A673 (cell line): ENCODE data around the gene ACSBG1. TPM values are rescaled to one million over a fixed set of nuclear protein-coding genes. Genes with fewer than 3 reads are reported as not detected.

Source experiments
- BruUV-seq: library from RNA; stranded (reverse); fragments of 400-500 nt; replicated peaks from 2 replicates; lab custom pipeline; 2021; lab: Mats Ljungman, UMichigan
- CTCF ChIA-PET: fragments of 300-600 bp; sonication (Branson Sonifier 250); formaldehyde crosslinking; loops from one replicate; lab custom pipeline; 2022; ENCODE audit warnings: antibody characterized with exemption; lab: Charles Lee
- POLR2A ChIA-PET: fragments of 300-600 bp; sonication (Branson Sonifier 250); formaldehyde crosslinking; loops from one replicate; lab custom pipeline; 2022; ENCODE audit warnings: antibody characterized with exemption; ENCODE audit not compliant: low non-redundant PET; lab: Charles Lee
- DNase-seq: peaks from one replicate; pipeline ENCODE4 v3.0.0-alpha.2; 2015; ENCODE audit warnings: low spot score
- H3K27ac ChIP-seq: fragments of 200-600 bp; sonication (generic); 2 replicates; pipeline ENCODE4 v1.5.1; 2016; ENCODE audit warnings: mixed run types, low read depth, mild to moderate bottlenecking, mixed read lengths, antibody characterized with exemption, low read length; ENCODE audit not compliant: poor library complexity, severe bottlenecking
- H3K27me3 ChIP-seq: fragments of 200-600 bp; sonication (generic); replicated peaks from 2 replicates; pipeline ENCODE4 v1.6.1; 2017; ENCODE audit warnings: mixed run types, low read depth, mild to moderate bottlenecking, mixed read lengths, antibody characterized with exemption, low read length; ENCODE audit not compliant: insufficient read depth, poor library complexity
- H3K36me3 ChIP-seq: fragments of 200-600 bp; sonication (generic); 2 replicates; pipeline ENCODE4 v1.6.1; 2016; ENCODE audit warnings: mixed run types, mild to moderate bottlenecking, mixed read lengths, antibody characterized with exemption, low read length; ENCODE audit not compliant: insufficient read depth, poor library complexity, severe bottlenecking
- H3K4me1 ChIP-seq: fragments of 200-600 bp; sonication (generic); 2 replicates; pipeline ENCODE4 v1.6.1; 2017; ENCODE audit warnings: mixed run types, mild to moderate bottlenecking, mixed read lengths, antibody characterized with exemption, low read length; ENCODE audit not compliant: insufficient read depth, poor library complexity, severe bottlenecking
- H3K4me3 ChIP-seq: fragments of 200-600 bp; sonication (generic); 2 replicates; pipeline ENCODE4 v1.5.1; 2016; ENCODE audit warnings: low read depth, mixed run types, mild to moderate bottlenecking, mixed read lengths, low read length; ENCODE audit not compliant: poor library complexity, severe bottlenecking
- H3K9me3 ChIP-seq: fragments of 200-600 bp; sonication (generic); 2 replicates; pipeline ENCODE4 v1.6.1; 2016; ENCODE audit warnings: mixed run types, low read depth, mild to moderate bottlenecking, mixed read lengths, antibody characterized with exemption, low read length; ENCODE audit not compliant: poor library complexity, severe bottlenecking
- CTCF ChIP-seq: fragments of 300-800, 200-600 bp; sonication (generic); conservative IDR thresholded peaks from 2 replicates; pipeline ENCODE4 v1.5.1; 2017; ENCODE audit warnings: low read depth, mild to moderate bottlenecking, antibody characterized with exemption, low read length, moderate library complexity, mixed read lengths
- EZH2 ChIP-seq: fragments of 200-600 bp; sonication (generic); IDR thresholded peaks from 2 replicates; pipeline ENCODE4 v1.6.1; 2017; ENCODE audit warnings: borderline replicate concordance, low read depth, mild to moderate bottlenecking, mixed read lengths, antibody characterized with exemption, low read length; ENCODE audit not compliant: poor library complexity, severe bottlenecking
- intact Hi-C: fragments of 100-400 bp; cut with micrococcal nuclease; formaldehyde crosslinking; loops from one replicate; pipeline ENCODE4 v1.10.0; 2022; ENCODE audit not compliant: unreplicated experiment
- total RNA-seq: library from RNA; stranded (reverse); gene quantifications from 2 replicates; pipeline ENCODE4 v1.2.3, GENCODE V29; 2021

Gene ACSBG1
- total RNA-seq, 1 experiment from 2014 or later: 0.45 TPM

- Histone ChIP-seq H3K4me1 (no peaks in the 10 kb centered on the region), H3K36me3 (no peaks in the 10 kb centered on the region), H3K4me3 (no peak overlapping the region), H3K27ac (no peak overlapping the region), H3K9me3 (no peaks in the 10 kb centered on the region), H3K27me3 (no peaks in the 10 kb centered on the region)
- ChIA-PET POLR2A (no interaction called here), CTCF (no interaction called here)
- intact Hi-C loops: loop anchor here (5.0 kb wide), 1 partner anchor 48 kb away; no protein-coding TSS in a partner anchor
- no peak for DNase-seq
- TF ChIP-seq CTCF: no peak
- no peak for TF ChIP-seq EZH2
- BruUV-seq: no TSS peak
Measured at GRCh38 chr15:78244893-78245292, 10.5 kb upstream of the ACSBG1 start.

GRCh38 chr15:78244101-78244500, 9.7 kb upstream of the ACSBG1 start:
- DNase-seq: no peak
- BruUV-seq: no TSS peak
- H3K36me3 ChIP-seq: no peaks in the 10 kb centered on the region
- no peak overlapping the region for H3K27ac ChIP-seq
- no peaks in the 10 kb centered on the region for H3K9me3 ChIP-seq
- no peaks in the 10 kb centered on the region for H3K4me1 ChIP-seq
- intact Hi-C loops: loop anchor here (5.0 kb wide), 1 partner anchor 47 kb away; no protein-coding TSS in a partner anchor
- TF ChIP-seq CTCF (no peak), EZH2 (no peak)
- CTCF ChIA-PET: no interaction called here
- POLR2A ChIA-PET: no interaction called here
- no peaks in the 10 kb centered on the region for H3K27me3 ChIP-seq
- no peak overlapping the region for H3K4me3 ChIP-seq

GRCh38 chr15:78243491-78243941, 9.2 kb upstream of the ACSBG1 start:
- H3K4me1 ChIP-seq: no peaks in the 10 kb centered on the region
- CTCF ChIA-PET: interaction anchor here (0.6 kb wide), 1 partner anchor 410 kb away, joined by 3 read pairs; no protein-coding TSS in a partner anchor
- POLR2A ChIA-PET: no interaction called here
- no peak for TF ChIP-seq EZH2
- no peak for TF ChIP-seq CTCF
- H3K4me3 ChIP-seq: no peak overlapping the region
- no peaks in the 10 kb centered on the region for H3K9me3 ChIP-seq
- BruUV-seq: no TSS peak
- DNase-seq: no peak
- no peaks in the 10 kb centered on the region for H3K36me3 ChIP-seq
- H3K27me3 ChIP-seq: no peaks in the 10 kb centered on the region
- intact Hi-C loops: loop anchor here (2.0 to 5.0 kb wide), 2 partner anchors 46 to 285 kb away; no protein-coding TSS in a partner anchor
- H3K27ac ChIP-seq: no peak overlapping the region
